GM10248 (cell line): ENCODE data around the gene NTPCR.

Experiments used
- CTCF ChIA-PET: fragments of 300-600 bp; sonication (Branson Sonifier 250); formaldehyde crosslinking; extraction: SDS; loops from one replicate; lab custom pipeline; 2021; ENCODE audit warnings: antibody characterized with exemption; lab: Yijun Ruan, JAX
- POLR2A ChIA-PET: fragments of 350-650 bp; sonication (Branson Sonifier 250); formaldehyde crosslinking; extraction: SDS; loops from one replicate; lab custom pipeline; 2020; ENCODE audit warnings: antibody characterized with exemption; lab: Yijun Ruan, JAX
- DNase-seq: peaks from one replicate; pipeline ENCODE4 v3.0.0; 2012; ENCODE audit errors: extremely low spot score
- TF ChIP-seq, protein P1 (sequence below): IDR thresholded peaks from 2 replicates; pipeline ENCODE4 v1.5.1; 2012; ENCODE audit warnings: mild to moderate bottlenecking, low read depth; ENCODE audit errors: extremely low read depth, missing control alignments, control extremely low read depth

The NTPCR gene

DNA sequence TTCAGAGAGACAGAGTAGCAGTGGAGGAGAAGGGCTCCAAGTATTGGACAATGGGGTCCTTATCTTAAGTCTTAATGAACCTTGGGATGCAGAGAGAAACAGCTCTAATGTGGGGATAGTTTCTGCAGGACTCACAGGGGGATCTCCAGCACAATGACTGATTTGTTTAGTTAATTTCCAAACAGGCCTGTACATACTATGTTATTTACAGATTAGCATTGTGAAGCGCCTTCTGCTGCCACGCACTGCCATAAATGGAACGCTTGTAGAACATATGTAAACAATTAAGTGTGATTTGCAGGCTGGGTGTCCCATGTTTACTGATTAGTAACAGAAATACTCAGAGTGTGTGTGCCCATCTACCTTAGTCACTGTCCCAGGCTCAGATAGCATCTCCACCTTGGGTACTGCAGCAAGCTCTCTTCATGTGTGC lies 56.1 kb downstream of the NTPCR start:
- DNase-seq: no peak
- ChIA-PET CTCF (interaction anchor here (1.4 to 1.5 kb wide), 2 partner anchors 18 kb away, joined by 3 to 5 read pairs; no protein-coding TSS in a partner anchor), POLR2A (no interaction called here)
- TF ChIP-seq, protein P1, sequence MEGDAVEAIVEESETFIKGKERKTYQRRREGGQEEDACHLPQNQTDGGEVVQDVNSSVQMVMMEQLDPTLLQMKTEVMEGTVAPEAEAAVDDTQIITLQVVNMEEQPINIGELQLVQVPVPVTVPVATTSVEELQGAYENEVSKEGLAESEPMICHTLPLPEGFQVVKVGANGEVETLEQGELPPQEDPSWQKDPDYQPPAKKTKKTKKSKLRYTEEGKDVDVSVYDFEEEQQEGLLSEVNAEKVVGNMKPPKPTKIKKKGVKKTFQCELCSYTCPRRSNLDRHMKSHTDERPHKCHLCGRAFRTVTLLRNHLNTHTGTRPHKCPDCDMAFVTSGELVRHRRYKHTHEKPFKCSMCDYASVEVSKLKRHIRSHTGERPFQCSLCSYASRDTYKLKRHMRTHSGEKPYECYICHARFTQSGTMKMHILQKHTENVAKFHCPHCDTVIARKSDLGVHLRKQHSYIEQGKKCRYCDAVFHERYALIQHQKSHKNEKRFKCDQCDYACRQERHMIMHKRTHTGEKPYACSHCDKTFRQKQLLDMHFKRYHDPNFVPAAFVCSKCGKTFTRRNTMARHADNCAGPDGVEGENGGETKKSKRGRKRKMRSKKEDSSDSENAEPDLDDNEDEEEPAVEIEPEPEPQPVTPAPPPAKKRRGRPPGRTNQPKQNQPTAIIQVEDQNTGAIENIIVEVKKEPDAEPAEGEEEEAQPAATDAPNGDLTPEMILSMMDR: no peak

DNA sequence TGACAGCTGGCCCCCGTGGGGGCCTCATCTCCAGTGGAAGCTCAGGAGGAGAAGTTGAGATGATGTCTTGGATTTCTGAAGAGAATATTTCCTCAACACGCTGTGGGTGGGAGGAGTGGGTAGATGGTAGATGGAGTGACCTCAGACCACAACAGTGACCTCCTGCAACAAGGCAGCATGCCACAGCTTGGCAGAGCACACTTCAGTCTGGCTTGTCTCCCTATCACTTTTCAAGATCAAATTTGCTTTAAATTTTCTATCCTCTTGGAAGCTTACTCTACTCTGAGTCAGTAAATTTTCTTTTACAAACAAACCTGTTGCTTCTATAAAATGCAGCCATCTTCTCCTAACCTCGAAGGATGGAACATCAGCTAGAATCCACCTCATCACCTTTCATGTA lies 59.7 kb downstream of the NTPCR start:
- TF ChIP-seq, protein P1: no peak
- CTCF ChIA-PET: interaction anchor here (1.0 to 1.3 kb wide), 3 partner anchors 10 to 15 kb away, joined by 3 to 5 read pairs (median 4); no protein-coding TSS in a partner anchor
- POLR2A ChIA-PET: no interaction called here
- DNase-seq: no peak

DNA sequence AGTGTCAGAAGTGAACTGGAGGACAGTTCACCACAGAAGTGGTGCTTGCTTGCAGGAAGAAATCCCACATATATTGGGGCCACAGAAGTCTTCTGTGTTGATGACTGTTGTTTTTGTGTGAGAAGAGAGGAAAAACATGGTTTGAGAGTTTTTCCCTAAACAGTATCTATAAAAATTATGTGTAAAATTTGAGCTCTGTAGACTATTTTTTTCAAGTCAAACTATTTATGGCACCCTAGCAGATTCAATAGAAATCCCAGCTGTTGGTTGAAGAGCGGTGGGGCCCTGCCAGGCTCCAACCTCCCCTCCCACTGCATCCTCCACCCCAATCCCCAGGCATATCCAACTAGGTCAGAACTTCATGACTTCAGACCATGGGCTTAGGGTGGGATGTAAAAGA lies 61.6 kb downstream of the NTPCR start:
- CTCF ChIA-PET: interaction anchor here (1.3 kb wide), 1 partner anchor 16 kb away, joined by 4 read pairs; no protein-coding TSS in a partner anchor

DNA sequence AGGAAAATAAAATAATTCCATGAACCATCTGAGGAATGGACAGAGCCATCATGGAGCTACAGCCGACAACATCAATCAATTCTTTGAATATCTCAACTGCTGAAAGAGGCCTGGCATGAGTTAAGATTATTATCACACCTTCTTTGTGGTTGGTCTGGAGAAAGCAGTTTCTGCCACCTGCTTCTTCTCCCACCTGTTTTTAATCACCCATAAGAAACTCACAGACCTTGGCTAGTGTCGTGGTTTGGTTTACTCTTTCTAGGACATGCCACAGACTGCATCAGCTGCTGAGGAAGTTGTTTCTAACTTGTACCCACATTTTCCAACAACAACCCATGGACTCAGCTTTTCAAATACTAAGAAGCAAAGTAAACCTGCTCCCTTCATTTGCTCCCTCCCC lies 65.6 kb downstream of the NTPCR start:
- ChIA-PET CTCF (interaction anchor here (1.3 to 1.7 kb wide), 3 partner anchors 9 to 11 kb away, joined by 3 to 5 read pairs (median 4); no protein-coding TSS in a partner anchor), POLR2A (no interaction called here)

More for the DNA sequence above, 61.6 kb downstream of the NTPCR start:
- POLR2A ChIA-PET: no interaction called here
- TF ChIP-seq, protein P1: no peak
- no peak for DNase-seq

DNA sequence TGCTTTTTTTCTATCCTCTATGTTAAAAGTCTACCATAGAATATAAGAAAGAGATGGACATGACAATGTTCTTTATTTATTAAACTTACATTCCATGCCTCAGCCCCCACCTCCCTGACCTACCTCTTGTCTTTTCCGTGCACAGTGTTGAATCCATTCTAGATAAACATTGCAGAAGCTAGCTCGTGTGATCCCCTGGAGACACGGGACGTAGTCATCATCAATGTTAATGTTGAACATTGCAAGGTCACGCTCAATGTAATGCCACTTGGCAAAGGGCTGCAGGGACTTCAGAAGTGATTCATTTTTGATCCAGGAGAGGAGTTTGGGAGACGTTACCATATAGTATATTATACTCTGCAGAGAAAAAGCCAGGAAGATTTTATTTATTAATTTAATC lies 66.4 kb downstream of the NTPCR start:
- ChIA-PET CTCF (interaction anchor here (1.6 to 1.7 kb wide), 2 partner anchors 8 to 11 kb away, joined by 4 to 5 read pairs; no protein-coding TSS in a partner anchor), POLR2A (no interaction called here)
- no peak for DNase-seq
- TF ChIP-seq, protein P1: no peak

More for the DNA sequence above, 65.6 kb downstream of the NTPCR start:
- no peak for DNase-seq
- TF ChIP-seq, protein P1: no peak

DNA sequence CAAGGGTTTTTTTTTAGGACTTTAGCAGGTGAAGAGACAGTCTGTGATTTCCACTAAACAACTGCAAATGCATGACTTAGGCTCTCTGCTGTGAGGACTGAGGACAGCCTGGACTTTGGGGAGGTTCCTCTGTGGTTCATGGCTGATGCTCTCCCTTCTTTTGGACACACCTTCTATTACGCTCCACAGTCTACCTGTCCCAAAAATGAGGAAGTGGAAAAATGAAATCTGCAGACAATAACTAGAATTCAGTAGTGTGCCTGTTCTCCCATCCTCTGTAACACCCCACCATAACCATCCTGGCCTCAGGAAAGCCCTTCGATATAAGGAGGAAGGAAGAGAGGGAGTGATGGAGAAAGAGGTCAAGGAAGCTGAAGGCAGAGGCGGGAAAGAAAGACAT lies 68.7 kb downstream of the NTPCR start:
- TF ChIP-seq, protein P1: no peak
- ChIA-PET CTCF (no interaction called here), POLR2A (no interaction called here)
- DNase-seq: no peak

DNA sequence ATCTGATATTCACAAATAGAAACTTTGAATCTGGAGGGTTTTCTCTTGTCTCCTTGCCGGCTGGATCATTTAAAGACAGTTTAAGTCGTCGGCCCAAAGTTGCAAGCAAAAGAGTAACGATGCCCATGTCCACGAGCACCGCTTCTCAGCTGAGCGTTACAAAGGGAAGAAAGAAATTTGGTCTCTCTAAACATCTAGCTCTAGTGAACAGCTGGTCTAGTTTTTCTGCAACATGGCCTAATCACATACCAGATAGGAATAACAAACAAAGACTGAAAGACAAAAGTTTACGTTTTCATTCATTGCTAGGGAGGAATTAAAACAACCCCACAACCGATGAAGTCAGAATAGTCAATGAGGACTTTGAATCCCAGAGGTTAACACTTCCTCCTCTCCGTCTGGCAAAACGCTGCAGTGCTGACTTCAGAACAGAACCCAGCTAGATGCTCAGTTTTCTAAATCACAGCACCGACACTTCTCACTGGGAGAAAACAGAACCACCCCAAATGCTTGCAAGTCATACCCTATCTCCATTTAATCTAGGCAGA lies 69.4 kb downstream of the NTPCR start:
- POLR2A ChIA-PET: no interaction called here

More for the DNA sequence above, 69.4 kb downstream of the NTPCR start:
- TF ChIP-seq, protein P1: no peak
- CTCF ChIA-PET: no interaction called here
- DNase-seq: no peak
